ENCODE results near the gene PRKRA. TPM values are rescaled to one million over a fixed set of nuclear protein-coding genes. Genes with fewer than 3 reads are reported as not detected.

PRKRA gene
- 10 to 100 TPM; 39.6 to 57.8 (median 50.7) TPM for total RNA-seq
- polyA plus RNA-seq = 10 to 100 TPM; 34.2 to 56.7 TPM
- long read RNA-seq, donor 1, transcript PRKRA-202 (9 exons, 1,616 nt) = minor isoform, 16 of 331 reads
- long read RNA-seq, donor 1, transcript PRKRA-201 (8 exons, 1,826 nt) = major isoform, 280 of 331 reads
- long read RNA-seq, donor 1, partial matches to known transcripts = 4 of 331 reads
- long read RNA-seq, donor 1, other reads (novel, unspliced or antisense) = 28 of 331 reads
- long read RNA-seq, donor 2, transcript PRKRA-201 (8 exons, 1,826 nt) = major isoform, 28 of 36 reads
- long read RNA-seq, donor 2, partial matches to known transcripts = 0 of 36 reads
- long read RNA-seq, donor 2, other reads (novel, unspliced or antisense) = 0 of 36 reads
- long read RNA-seq, donor 3, transcript PRKRA-201 (8 exons, 1,826 nt) = major isoform, 68 of 79 reads
- long read RNA-seq, donor 3, partial matches to known transcripts = 1 of 79 reads
- long read RNA-seq, donor 3, other reads (novel, unspliced or antisense) = 8 of 79 reads

DNA sequence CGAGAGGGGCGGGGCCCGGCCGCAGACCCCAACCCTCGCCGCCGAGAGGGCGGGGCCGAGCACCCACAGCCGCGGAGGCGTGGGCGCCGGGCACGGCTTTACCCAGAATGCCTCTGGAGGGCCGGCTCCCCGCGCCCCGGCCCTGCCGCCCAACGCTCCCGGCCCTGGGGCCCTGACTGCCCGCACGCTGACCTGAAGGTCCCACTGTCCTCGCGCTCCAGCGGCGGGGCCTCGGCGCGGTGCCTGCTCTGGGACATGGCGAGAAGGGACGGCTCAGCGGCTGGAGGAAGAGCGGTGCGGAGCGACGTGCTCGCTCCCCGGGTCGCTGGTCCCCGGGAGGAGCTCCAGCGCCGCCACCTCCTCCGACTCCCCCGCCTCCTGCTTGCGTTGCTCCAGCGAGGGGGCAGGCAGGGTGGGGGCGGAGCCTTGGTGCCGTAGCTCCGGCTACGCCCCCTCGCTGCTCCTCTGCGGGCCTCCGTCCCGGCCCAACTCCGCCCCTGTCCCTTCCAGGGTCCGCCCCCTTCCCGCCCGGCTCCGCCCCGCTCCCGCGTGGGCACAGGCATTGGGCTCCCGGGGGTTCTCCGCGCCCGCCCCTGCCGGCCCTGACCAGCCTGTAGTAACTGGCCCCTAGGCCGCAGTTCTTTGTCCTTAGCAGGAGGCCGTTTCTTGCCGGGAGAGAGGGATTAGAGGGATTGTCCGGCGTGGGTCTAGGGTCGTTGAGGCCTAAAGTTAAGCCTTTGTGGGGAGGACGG is at the start of gene PRKRA, which contains the start of gene PJVK:
PRKRA (minus strand) TSS at position 402 of the 752 bp plus-strand sequence; CDS start at position 257, 145 bp downstream.
PJVK (plus strand) TSS at position 605 of the 752 bp plus-strand sequence. CDS start 2,032 bp downstream, outside the sequence.
- intact Hi-C loops (cut with DNase I) = loop anchor here in 3 of 4 donors (1.0 to 2.0 kb wide), 4 partner anchors 27 to 72 kb away; partner anchors contain the start of genes FKBP7 (in 1 of the 3) and PLEKHA3 (in 1 of the 3)
- peak; percentile 98 to 100 (median 99) for DNase-seq
- WGBS, 3 donors = 0 to 4% (median 3%) methylated on average over 56 to 76 of the region's 76 CpGs
- TF ChIP-seq EP300 (IDR thresholded peaks at IDR 0.05) (peak; percentile 71), POLR2A (IDR thresholded peaks at IDR 0.05) (peak; percentile 94)
- TF ChIP-seq, protein P1, sequence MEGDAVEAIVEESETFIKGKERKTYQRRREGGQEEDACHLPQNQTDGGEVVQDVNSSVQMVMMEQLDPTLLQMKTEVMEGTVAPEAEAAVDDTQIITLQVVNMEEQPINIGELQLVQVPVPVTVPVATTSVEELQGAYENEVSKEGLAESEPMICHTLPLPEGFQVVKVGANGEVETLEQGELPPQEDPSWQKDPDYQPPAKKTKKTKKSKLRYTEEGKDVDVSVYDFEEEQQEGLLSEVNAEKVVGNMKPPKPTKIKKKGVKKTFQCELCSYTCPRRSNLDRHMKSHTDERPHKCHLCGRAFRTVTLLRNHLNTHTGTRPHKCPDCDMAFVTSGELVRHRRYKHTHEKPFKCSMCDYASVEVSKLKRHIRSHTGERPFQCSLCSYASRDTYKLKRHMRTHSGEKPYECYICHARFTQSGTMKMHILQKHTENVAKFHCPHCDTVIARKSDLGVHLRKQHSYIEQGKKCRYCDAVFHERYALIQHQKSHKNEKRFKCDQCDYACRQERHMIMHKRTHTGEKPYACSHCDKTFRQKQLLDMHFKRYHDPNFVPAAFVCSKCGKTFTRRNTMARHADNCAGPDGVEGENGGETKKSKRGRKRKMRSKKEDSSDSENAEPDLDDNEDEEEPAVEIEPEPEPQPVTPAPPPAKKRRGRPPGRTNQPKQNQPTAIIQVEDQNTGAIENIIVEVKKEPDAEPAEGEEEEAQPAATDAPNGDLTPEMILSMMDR (IDR thresholded peaks at IDR 0.05) = peak in 2 of 3 donors; percentile 13 to 31
- Histone ChIP-seq H3K27ac (peak within 1 kb of the TSS; percentile 86 to 98), H3K9me3 (no peaks in the 10 kb centered on the region), H3K4me3 (peak within 1 kb of the TSS; percentile 86), H3K27me3 (no peaks in the 10 kb centered on the region), H3K4me1 (ENCODE audit: insufficient read depth) (peaks cover 6% of the 10 kb centered on the region), H3K36me3 (no peaks in the 10 kb centered on the region)

DNA sequence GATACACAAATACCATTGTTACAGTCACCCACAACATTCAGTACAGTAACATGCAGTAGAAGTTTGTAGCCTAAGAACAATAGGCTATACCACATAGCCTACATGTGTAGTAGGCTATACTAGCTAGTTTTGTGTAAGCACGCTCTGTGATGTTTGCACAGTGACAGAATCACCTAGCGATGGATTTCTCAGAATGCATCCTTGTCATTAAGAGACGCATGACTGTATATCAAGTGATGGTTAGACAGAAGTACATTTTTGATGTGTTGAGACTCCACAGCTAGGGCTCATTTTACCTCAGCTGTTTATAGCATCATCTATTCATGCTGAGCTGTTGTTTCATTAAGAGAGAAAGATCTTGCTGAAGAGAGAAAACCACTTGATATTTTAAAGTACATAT is 48.7 kb upstream of the PRKRA start:
- Histone ChIP-seq H3K4me3 (no peak overlapping the region), H3K9me3 (no peaks in the 10 kb centered on the region), H3K36me3 (no peaks in the 10 kb centered on the region), H3K4me1 (ENCODE audit: insufficient read depth) (no peaks in the 10 kb centered on the region), H3K27ac (no peak overlapping the region), H3K27me3 (no peaks in the 10 kb centered on the region)
- no peak for DNase-seq
- 97 to 98% (median 97%) methylated on average over 3 of the region's 3 CpGs for whole genome bisulfite sequencing, 3 donors
- no peak for TF ChIP-seq EP300 (IDR thresholded peaks at IDR 0.05)
- TF ChIP-seq POLR2A (IDR thresholded peaks at IDR 0.05) = no peak
- TF ChIP-seq, protein P1 (IDR thresholded peaks at IDR 0.05) = no peak
- intact Hi-C loops (cut with DNase I) = no loop called here

DNA sequence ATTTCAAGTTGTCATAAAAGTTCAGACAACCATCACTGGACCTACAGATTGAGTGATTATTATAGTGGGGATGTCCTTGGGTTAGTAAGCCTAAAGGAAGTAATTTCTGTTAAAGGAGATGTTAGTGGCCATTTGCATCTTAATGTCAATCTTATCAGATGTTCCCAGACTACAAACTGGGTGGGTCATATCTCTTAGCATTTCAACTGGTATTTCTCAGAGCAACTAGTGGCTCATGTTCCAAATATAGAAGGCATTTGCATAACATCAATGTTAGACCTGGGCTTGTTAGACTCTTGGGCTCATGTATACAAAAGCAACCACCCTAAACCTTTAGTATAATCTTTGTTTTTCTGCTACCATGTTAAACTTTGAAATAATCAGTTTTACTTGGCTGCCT is 47.2 kb upstream of the PRKRA start:
- H3K4me3 ChIP-seq = no peak overlapping the region
- no peak for TF ChIP-seq EP300 (IDR thresholded peaks at IDR 0.05)
- no peak for TF ChIP-seq POLR2A (IDR thresholded peaks at IDR 0.05)
- TF ChIP-seq, protein P1 (IDR thresholded peaks at IDR 0.05) = no peak
- intact Hi-C loops (cut with DNase I) = no loop called here
- no peaks in the 10 kb centered on the region for H3K36me3 ChIP-seq
- DNase-seq = no peak
- H3K27ac ChIP-seq = no peak overlapping the region
- no peaks in the 10 kb centered on the region for H3K4me1 ChIP-seq (ENCODE audit: insufficient read depth)
- H3K9me3 ChIP-seq = no peaks in the 10 kb centered on the region
- H3K27me3 ChIP-seq = no peaks in the 10 kb centered on the region

DNA sequence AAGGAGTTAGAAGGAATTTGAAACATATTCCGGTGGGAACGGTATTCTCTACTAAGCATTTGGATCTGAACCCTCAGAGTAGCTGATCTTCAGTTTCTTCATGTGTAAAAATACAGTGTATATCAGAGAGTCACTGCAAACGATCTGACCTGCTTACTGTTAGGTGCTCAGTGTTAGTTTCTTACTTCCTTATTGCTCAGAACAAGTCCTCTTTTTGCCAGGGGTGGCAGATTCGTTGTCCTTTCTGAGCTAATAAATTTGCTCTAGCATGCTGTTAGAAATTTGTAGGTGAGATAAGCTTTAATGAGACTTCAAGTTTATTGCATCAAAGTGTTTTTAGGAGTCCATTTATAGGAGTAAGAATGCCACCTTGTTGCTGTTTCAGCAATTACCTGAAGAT is 45.1 kb upstream of the PRKRA start:
- H3K9me3 ChIP-seq = no peaks in the 10 kb centered on the region
- H3K4me1 ChIP-seq (ENCODE audit: insufficient read depth) = no peaks in the 10 kb centered on the region
- H3K27me3 ChIP-seq = no peaks in the 10 kb centered on the region
- TF ChIP-seq, protein P1 (IDR thresholded peaks at IDR 0.05) = no peak
- TF ChIP-seq EP300 (IDR thresholded peaks at IDR 0.05) (no peak), POLR2A (IDR thresholded peaks at IDR 0.05) (no peak)
- WGBS, 3 donors = 74 to 75% (median 75%) methylated on average over 4 of the region's 4 CpGs
- no peaks in the 10 kb centered on the region for H3K36me3 ChIP-seq
- no peak overlapping the region for H3K27ac ChIP-seq
- H3K4me3 ChIP-seq = no peak overlapping the region
- no peak for DNase-seq
- intact Hi-C loops (cut with DNase I) = no loop called here
